Spleen (tissue), 11 donors: ENCODE data around the gene PACS2. TPM values are rescaled to one million over a fixed set of nuclear protein-coding genes. Genes with fewer than 3 reads are reported as not detected.

ENCODE experiments used
- DNase-seq: peaks from one replicate; pipeline ENCODE4 v3.0.0-alpha.2; 2020
- H3K27ac ChIP-seq, 8 donors: fragments of 200-600 bp; sonication (generic) in 7 of 8; 1 replicate in 4 of 8; 2 replicates in 4 of 8; pipeline versions ENCODE4 v1.5.0 to v1.8.0; 2016 to 2021; ENCODE audit warnings: inconsistent platforms in 4 of 8, mild to moderate bottlenecking in 4 of 8, moderate library complexity in 1 of 8
- H3K27me3 ChIP-seq, 7 donors: fragments of 200-600 bp; sonication (generic) in 6 of 7; replicated peaks in 1 of 7; 1 replicate in 4 of 7; 2 replicates in 3 of 7; pipeline versions ENCODE4 v1.5.0 to v1.8.0; 2016 to 2021; ENCODE audit warnings: inconsistent platforms in 3 of 7, mild to moderate bottlenecking in 1 of 7
- H3K36me3 ChIP-seq, 6 donors: fragments of 200-600 bp; sonication (generic) in 5 of 6; 1 replicate in 4 of 6; 2 replicates in 2 of 6; pipeline versions ENCODE4 v1.5.0 to v1.8.0; 2016 to 2021; ENCODE audit warnings: inconsistent platforms in 2 of 6
- H3K4me1 ChIP-seq, 6 donors: fragments of 200-600 bp; sonication (generic) in 5 of 6; 1 replicate in 3 of 6; 2 replicates in 3 of 6; pipeline versions ENCODE4 v1.5.0 to v1.8.0; 2016 to 2021; ENCODE audit warnings: inconsistent platforms in 3 of 6
- H3K4me3 ChIP-seq, 8 donors: fragments of 200-600 bp; sonication (generic) in 7 of 8; 1 replicate in 4 of 8; 2 replicates in 4 of 8; pipeline versions ENCODE4 v1.5.0 to v1.8.0; 2016 to 2021; ENCODE audit warnings: inconsistent platforms in 4 of 8, mild to moderate bottlenecking in 4 of 8, moderate library complexity in 2 of 8
- H3K9me3 ChIP-seq, 8 donors: fragments of 200-600 bp; sonication (generic) in 7 of 8; 1 replicate in 4 of 8; 2 replicates in 4 of 8; pipeline versions ENCODE4 v1.5.0 to v1.8.0; 2016 to 2021; ENCODE audit warnings: inconsistent platforms in 4 of 8
- CTCF ChIP-seq, 11 experiments: fragments of 200-600 bp in 7 of 11; fragments of 450-650 bp in 4 of 11; sonication (generic) in 4 of 11; IDR thresholded peaks in 8 of 11; conservative IDR thresholded peaks in 3 of 11; 1 replicate in 7 of 11; 2 replicates in 4 of 11; pipeline versions ENCODE4 v1.4.0 to v1.8.0; 2016 to 2021; ENCODE audit warnings: antibody characterized with exemption in 11 of 11, inconsistent platforms in 4 of 11, mild to moderate bottlenecking in 1 of 11
- POLR2A ChIP-seq, 3 donors: fragments of 450-650 bp; IDR thresholded peaks; one replicate each; pipeline ENCODE4 v1.5.1; 2017; ENCODE audit warnings: antibody characterized with exemption in 3 of 3, mild to moderate bottlenecking in 1 of 3
- POLR2AphosphoS5 ChIP-seq, 3 donors: sonication (generic); formaldehyde crosslinking; IDR thresholded peaks; one replicate each; pipeline ENCODE4 v1.5.1; 2017; ENCODE audit warnings: antibody characterized with exemption in 3 of 3
- WGBS, 5 donors: extraction: QIAGEN DNeasy Blood & Tissue Kit in 3 of 5; methylation state at CpG; one replicate each; pipeline versions ENCODE4 v1.1.5 to v1.1.7; 2013 to 2018; 5-methylcytosine and 5-hydroxymethylcytosine counted together
- intact Hi-C: fragments of 100-400 bp; cut with DNase I; formaldehyde crosslinking; loops from one replicate; pipeline ENCODE4 v1.15.0; 2023; ENCODE audit warnings: low total_unique reads
- polyA plus RNA-seq, 3 donors: library from polyadenylated mRNA; stranded (reverse); fragments of 200-250 nt; gene quantifications; one replicate each; pipeline ENCODE4 v1.2.1, GENCODE V29; 2013
- total RNA-seq, 7 donors: library from RNA; depleted of rRNA in 3 of 7; stranded (reverse); fragments of >200 nt in 3 of 7; fragmentation: NEBNext Ultra II Directional in 4 of 7; extraction: Animal tissue kit (Norgen Biotek cat#: 25700) in 4 of 7; gene quantifications; one replicate each; pipeline versions ENCODE4 v1.1.0 to v1.2.1, GENCODE V29; 2016 to 2021
- donor health status: healthy with polysubstance abuse.
- donor health status: DM: no; HTN: no; CAD: no; lungs with moderate emphysema.
- donor health status: DM: no; HTN: no; CAD: no.
- donor health status: Bipolar disorder and iron deficiency.
- donor health status: healthy.
- donor health status: DM: no; HTN: no; CAD: no.
- donor health status: DM: yes; HTN: yes; CAD: no.

Gene PACS2
- total and polyA plus RNA-seq, 10 donors = 32.2 to 148 (median 98.7) TPM

DNA sequence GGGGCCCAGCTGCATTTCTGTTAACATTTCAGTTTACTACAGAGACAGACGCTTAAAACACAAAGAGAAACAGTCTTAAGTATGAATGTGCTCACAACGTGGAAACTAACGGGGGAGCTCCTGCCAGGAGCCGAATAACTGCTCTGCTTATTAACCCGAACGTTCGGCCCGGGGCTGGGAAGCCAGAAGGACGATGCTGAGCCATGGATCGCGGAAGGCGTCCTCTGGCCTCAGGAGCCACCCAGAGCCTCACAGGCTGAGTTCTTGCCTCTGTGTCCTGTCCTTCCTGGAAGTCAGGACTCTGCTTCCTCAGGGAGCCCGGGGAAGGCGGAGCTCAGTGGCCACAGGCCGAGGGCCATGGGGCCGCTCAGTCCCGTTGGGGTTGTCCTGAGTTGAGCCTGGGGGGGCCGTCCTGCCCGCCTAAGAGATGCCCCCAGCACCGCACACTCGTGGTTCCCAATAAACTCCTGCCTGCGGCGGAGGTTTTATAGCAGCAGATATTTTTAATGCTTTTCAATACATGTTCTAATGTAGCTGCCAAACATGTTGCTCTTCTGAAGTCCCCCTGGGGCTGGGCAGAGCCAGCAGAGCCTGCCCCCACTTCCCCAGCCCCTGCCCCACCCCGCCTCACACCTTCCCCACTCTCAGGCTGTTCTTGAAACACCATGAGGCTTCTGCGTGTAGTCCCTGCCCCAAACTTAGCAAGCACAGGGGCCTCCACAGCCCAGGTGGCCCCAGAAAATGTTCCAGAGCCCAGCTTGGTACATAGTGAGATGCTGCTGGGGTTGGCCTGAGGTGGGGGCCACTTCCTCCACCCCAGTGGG, 80.4 kb downstream of the PACS2 start:
- TF ChIP-seq CTCF (IDR thresholded peaks at IDR 0.05 in 8 of 11, conservative IDR thresholded peaks at IDR 0.05 in 3 of 11) (no peak), POLR2AphosphoS5 (IDR thresholded peaks at IDR 0.05) (peak in 1 of 3 donors; percentile 3)
- 85 to 89% (median 87%) methylated on average over 20 to 25 of the region's 25 CpGs for WGBS, 5 donors

GRCh38 chr14:105395538-105395854, 80.9 kb downstream of the PACS2 start:
- Histone ChIP-seq H3K4me1 (peaks cover 11 to 70% (median 38%) of the 10 kb centered on the region in 6 donors), H3K27ac (peak overlapping the region in 2 of 8 donors; percentile 16), H3K27me3 (no peaks in the 10 kb centered on the region), H3K9me3 (no peaks in the 10 kb centered on the region), H3K36me3 (peaks cover 0 to 37% (median 0%) of the 10 kb centered on the region in 6 donors), H3K4me3 (no peak overlapping the region)
- no peak for DNase-seq
- TF ChIP-seq POLR2AphosphoS5 (IDR thresholded peaks at IDR 0.05) = no peak
- no peak for TF ChIP-seq POLR2A (IDR thresholded peaks at IDR 0.05)
- TF ChIP-seq CTCF (IDR thresholded peaks at IDR 0.05 in 8 of 11, conservative IDR thresholded peaks at IDR 0.05 in 3 of 11) = no peak
- 89 to 99% (median 94%) methylated on average over 8 of the region's 8 CpGs for WGBS, 5 donors
- intact Hi-C loops = no loop called here

More for the DNA sequence above, 80.4 kb downstream of the PACS2 start:
- Histone ChIP-seq H3K9me3 (no peaks in the 10 kb centered on the region), H3K27me3 (no peaks in the 10 kb centered on the region), H3K4me1 (peaks cover 16 to 70% (median 39%) of the 10 kb centered on the region in 6 donors), H3K4me3 (no peak overlapping the region), H3K27ac (peak overlapping the region in 2 of 8 donors; percentile 74 to 76), H3K36me3 (peaks cover 0 to 34% (median 0%) of the 10 kb centered on the region in 6 donors)
- intact Hi-C loops = no loop called here
- peak; percentile 72 for DNase-seq

GRCh38 chr14:105397350-105397931, 82.9 kb downstream of the PACS2 start:
- intact Hi-C loops = no loop called here
- peak; percentile 83 for DNase-seq

More at GRCh38 chr14:105397350-105397931, 82.9 kb downstream of the PACS2 start:
- H3K36me3 ChIP-seq = peaks cover 0 to 40% (median 9%) of the 10 kb centered on the region in 6 donors
- peaks cover 0 to 17% (median 7%) of the 10 kb centered on the region in 8 donors for H3K9me3 ChIP-seq
- H3K4me3 ChIP-seq = peak overlapping the region in 7 of 8 donors; percentile 59 to 79 (median 73)
- H3K27ac ChIP-seq = peak overlapping the region; percentile 92 to 97 (median 94)
- TF ChIP-seq POLR2AphosphoS5 (IDR thresholded peaks at IDR 0.05) = peak in 1 of 3 donors; percentile 22
- TF ChIP-seq CTCF (IDR thresholded peaks at IDR 0.05 in 8 of 11, conservative IDR thresholded peaks at IDR 0.05 in 3 of 11) = no peak
- H3K4me1 ChIP-seq = peaks cover 10 to 62% (median 32%) of the 10 kb centered on the region in 6 donors
- WGBS, 5 donors = 78 to 94% (median 89%) methylated on average over 10 to 13 of the region's 13 CpGs
- no peaks in the 10 kb centered on the region for H3K27me3 ChIP-seq
